Stimulated activated CD8-positive, alpha-beta memory T cell treated with anti-CD3 and anti-CD28 coated beads, Interleukin-7, amount 100 ng/mL, for 24 hours (primary cell): ENCODE results near the gene EIF3B.
"Not testable (repeated sequence)": the region's sequence is repeated elsewhere in the genome, so short reads cannot be mapped to it uniquely, and the experiment has no call there.

Source experiments
- DNase-seq: peaks from one replicate; pipeline ENCODE4 v3.0.0-alpha.2; 2020; ENCODE audit warnings: low read depth

The EIF3B gene

DNA sequence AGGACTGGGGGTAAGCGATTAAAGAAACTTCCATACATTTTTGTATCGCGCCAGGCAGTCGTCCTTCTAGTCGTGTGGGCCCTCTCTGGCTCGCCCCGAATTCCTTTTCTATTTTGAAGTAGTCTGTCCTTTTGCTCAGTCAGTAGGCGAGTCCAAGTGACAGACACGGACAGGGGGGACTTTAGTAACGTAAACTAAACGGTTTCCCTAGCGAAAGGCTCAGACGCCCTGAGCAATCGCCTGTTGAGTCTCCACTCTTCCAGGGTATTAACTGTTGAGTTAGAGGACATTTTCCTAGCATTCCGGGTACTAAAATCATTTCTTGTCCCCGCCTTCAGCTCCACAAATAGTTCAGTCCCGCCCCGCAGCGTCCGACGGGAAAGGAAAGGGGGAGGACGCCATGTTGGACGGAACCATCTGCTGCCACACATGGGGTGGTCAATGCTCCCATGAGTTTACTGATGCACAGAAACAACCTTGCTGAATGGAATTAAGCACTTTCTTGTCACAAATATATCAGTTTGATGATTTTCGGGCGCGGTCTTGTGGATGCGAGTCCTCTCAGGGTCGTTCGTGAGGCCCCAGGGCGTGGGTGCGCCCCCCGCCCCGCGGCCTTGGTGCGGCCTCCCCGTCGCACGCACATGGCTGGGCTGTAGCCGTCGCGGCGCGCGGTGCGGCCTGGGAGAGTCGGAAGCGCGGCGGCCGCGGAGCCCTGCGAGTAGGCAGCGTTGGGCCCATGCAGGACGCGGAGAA lies at the start of gene EIF3B:
Gene EIF3B (plus strand): TSS at position 642 of the 753 bp plus-strand sequence. CDS start 95 bp downstream, at position 737.
- peak; percentile 63 for DNase-seq

DNA sequence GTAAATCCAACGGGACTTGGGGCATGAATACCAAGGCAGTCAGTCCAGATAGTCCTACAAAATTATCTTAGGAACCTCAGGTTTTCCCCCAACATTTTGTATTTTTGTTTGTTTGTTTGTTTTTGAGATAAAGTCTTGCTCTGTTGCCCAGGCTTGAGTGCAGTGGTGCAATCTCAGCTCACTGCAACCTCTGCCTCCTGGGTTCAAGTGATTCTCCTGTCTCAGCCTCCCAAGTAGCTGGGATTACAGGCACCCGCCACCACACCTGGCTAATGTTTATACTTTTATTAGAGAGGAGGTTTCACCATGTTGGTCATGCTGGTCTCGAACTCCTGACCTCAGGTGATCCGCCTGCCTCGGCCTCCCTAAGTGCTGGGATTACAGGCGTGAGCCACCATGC lies 49.4 kb upstream of the EIF3B start:
- not testable (repeated sequence) for DNase-seq

DNA sequence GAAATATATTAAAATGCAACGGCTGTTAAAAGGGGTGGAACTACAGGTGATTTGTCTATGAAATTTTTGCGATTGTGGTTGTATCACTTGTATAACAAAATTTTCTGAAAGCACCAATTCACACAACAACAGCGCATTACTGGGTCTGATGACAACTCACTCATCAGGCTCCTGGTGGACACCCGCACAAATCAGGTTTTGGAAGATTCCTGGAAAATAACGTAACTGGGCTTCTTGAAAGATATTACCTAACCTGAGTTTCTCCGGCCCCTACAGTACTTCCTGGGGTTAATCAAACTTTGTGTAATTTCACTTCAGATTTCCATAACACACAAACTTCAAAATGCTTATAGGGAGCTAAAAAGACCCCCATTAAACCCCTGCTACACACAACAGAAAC lies 47.9 kb upstream of the EIF3B start:
- DNase-seq = no peak

DNA sequence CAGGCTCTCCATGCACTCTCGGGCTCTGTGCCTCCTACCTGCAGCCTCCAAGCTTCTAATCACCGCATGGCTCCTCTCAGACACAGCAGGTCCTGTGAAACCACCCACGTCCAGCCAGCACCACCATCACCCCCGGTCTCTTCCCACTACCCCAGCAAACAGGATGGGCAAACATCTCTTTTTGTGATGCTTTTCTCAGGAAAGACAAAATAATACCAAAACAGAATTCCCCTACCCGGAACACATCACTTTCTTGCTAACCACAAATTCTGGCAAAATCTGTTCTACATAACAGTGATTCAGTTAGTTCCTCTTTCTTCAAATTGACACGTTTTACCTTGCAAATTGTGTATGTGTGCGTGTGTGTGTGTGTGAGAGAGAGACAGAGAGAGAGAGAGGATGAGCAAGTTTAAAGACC lies 46.9 kb upstream of the EIF3B start:
- no peak for DNase-seq

DNA sequence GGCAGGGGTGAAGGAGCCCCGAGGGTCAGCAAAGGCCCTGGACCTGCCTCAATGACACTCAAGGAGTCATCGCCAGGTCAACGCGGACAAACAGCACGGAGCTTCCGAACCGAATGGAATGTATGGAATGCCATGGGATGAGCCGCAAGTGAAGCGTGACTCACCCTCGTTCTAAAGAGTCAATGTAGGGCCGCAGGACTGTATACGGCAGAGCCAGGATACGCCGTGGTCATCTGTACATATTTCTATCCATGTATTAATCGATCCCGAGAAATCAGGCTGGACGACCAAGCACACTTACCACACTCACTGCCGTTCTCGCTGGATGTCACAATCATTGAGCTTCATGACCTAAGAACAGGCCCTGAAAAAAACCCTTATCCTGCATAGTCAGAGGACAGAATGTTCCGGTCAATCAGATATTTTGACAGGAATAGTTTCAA lies 44.7 kb upstream of the EIF3B start:
- DNase-seq = no peak

DNA sequence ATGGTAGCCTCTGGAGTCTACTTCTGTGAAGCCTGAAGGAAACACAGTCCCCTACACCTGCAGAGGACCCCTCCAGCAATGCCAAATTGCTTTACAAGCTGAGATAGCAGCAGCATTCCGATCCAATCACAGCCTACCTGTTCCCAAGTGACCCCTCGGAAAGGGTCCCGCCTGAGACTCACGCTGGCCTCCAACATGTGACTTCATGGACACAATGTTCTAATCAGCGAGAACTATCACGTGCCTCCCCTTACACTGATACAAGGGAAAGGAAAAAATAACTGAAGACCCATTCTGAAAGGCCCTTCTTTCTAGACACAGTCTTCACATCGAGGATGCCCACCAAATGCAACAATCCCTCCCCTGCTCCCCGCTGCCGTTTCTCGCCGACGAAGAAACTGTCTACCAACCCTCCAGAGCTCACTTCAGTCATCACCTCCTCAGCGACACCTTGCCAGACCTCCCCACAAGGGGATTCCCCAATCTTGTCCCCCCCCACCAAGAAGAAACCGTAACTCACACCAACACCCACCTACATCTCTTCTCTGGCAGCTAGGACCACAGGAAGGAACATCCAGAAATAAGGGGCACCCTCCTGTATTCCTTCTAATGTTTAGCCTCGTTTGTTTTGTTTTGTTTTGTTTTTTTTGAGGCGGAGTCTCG lies 42.2 kb upstream of the EIF3B start:
- DNase-seq = no peak

DNA sequence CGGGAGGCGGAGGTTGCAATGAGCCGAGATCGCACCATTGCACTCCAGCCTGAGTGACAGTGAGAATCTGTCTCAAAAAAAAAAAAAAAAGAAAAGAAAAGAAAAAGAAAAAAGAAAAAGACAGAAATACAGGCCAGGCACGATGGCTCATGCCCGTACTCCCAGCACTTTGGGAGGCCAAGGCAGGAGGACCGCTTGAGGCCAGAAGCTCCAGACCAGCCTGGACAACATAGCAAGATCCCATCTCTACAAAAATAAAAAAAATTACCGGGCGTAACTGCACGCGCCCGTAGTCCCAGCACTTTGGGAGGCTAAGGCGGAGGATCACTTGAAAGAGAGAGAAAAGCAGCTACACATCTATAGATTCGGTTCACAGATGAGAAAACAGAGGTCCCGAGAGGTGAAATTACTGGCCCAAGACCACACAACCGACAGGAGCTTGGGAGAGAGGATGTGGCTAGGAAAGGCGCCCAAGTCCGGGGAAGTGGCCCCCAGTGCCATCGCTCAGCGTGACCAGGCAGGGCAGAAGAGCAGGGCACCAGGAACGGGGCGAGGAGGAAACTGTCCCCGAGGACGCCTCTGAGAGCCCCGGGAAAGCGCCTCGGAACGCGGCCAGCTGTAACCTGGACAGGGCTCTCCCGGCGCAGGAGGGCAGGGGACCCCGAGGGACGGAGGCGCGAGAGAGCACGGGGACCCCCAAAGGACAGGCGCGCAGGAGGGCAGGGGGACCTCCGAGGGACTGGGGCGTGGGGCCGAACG lies 41.0 kb upstream of the EIF3B start:
- no peak for DNase-seq

DNA sequence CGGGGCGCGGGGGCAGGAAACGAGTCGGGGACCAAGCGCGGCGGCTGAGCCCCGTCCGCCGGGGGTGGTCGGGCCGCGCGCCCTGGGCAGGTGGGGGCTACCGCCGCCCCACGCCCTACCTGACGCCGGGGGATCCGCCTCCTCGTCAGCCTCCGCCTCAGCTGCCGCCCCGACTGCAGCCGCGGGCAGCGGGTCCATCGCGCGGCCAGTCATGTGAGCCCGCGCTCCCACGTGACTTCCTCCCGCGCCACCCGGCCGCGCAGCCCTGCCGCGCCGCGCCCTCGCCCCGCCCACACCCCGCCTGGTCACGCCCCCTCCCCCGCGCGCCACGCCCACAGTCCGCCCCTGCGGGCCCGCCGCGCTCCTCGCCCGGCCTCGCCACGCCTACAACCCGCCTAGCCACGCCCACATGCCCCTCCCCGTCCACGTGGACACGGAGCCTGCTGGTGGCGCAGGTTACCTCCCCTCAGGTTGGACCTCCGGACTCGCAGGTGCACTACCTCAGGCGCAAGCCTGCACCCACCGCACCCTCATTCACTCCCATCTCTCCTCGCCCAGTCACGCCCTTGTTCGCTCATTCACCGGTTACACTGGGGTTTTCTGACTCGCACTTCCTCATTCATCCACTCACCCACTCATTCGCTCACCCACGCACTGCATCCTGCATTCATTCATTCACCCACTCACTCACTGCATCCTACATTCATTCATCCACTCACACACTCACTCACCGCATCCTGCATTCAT lies 40.2 kb upstream of the EIF3B start, which contains the start of gene SNX8:
Gene SNX8 (minus strand): TSS at position 233 of the 747 bp plus-strand sequence. CDS start 20 bp downstream, at position 213.
- peak; percentile 96 for DNase-seq

DNA sequence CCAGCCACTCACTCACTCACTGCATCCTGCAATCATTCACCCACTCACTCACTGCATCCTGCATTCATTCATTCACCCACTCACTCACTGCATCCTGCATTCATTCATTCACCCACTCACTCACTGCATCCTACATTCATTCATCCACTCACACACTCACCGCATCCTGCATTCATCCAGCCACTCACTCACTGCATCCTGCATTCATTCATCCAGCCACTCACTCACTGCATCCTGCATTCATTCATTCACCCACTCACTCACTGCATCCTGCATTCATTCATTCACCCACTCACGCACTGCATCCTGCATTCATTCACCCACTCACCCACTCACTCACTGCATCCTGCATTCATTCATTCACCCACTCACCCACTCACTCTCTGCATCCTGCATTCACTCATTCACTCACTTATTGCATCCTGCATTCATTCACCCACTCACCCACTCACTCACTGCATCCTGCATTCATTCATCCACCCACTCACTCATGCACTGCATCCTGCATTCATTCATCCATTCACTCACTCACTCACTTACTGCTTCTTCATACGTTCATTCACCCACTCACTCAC lies 39.6 kb upstream of the EIF3B start:
- DNase-seq = not testable (repeated sequence)

DNA sequence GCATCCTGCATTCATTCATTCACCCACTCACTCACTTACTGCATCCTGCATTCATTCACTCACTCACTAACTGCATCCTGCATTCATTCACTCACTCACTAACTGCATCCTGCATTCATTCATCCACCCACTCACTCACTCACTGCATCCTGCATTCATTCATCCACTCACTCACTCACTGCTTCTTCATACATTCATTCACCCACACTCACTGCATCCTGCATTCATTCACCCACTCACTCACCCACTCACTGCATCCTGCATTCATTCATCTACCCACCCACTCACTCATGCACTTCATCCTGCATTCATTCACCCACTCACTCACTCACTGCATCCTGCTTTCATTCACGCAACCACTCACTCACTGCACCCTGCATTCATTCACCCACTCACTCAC lies 38.8 kb upstream of the EIF3B start:
- no peak for DNase-seq

DNA sequence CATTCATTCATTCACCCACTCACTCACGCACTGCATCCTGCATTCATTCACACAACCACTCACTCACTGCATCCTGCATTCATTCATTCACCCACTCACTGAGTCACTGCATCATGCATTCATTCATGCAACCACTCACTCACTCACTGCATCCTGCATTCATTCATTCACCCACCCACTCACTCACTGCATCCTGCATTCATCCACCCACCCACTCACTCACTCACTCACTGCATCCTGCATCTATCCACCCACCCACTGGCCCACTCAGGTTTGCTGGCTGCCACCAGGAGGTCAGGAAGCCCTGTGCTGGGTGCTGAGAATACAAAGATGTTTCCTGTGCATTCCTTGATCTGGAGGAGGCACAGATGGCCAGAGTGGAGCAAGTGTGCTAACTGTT lies 38.0 kb upstream of the EIF3B start:
- DNase-seq = no peak

DNA sequence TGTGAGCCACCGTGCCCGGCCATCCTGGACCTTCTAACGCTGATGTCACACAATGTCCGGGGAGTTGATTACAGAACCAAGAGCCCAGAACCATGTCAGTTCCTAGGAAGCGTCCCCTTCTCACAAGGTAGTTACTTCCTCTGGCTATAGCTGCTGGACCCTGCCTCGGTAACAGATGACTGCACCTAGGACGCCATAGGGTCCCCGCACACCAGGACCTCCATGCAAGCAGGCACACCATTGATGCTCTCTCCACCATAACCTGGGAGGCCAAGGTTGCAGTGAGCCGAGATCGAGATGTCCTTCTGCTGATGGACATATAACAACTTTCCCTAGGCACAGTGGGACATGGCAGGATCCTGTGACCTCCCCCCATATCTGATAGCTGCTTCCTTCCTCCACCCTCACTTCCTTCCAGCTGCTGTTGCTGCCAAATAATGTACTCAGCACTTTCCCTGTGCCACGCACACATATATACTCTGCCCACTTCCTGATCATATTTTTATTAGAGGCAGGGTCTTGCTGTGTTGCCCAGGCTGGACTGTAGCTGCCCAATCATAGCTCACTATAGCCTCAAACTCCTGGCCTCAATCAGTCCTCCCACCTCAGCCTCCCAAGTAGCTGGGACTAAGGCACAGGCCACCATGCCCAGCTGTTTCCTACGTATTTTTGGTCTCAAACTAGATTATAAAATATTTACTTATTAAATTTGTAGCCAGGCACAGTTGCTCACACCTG lies 36.9 kb upstream of the EIF3B start:
- DNase-seq = no peak

DNA sequence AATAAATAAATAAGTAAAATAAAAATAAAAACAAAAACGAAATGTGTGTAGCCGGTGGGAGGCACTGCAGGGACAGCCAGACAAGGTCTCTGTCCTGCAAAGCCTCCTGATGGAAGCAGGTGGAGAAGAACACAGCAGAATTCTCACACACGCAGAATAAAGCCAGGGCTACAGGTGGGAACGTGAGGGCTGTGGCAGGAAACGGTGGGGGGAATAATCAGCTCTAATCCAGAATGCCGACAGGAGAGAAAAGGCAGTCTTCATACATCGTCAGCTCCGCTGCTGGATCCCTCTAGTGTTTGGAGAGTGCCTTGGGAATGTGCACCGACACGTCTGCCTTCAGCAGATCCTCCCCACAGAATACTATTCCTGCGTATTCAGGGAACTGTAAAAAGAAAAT lies 33.6 kb upstream of the EIF3B start:
- DNase-seq = no peak

DNA sequence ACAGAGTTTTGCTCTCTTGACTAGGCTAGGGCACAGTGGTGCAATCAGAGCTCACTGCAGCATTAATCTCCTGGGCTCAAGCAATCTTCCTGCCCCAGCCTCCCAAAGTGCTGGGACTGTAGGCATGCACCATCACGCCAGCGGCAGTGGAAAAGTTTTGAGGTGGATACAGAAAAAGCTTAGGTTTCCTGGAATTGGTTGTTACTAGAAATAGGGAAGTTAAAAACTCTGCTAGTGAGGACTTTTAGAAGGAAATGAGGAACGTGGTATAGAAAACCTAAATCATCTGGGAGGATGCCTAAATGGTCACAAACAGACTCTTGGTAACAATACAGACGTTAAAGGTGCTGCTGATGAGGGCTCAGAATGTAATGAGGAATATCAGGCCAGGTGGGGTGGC lies 29.5 kb upstream of the EIF3B start:
- DNase-seq = no peak

DNA sequence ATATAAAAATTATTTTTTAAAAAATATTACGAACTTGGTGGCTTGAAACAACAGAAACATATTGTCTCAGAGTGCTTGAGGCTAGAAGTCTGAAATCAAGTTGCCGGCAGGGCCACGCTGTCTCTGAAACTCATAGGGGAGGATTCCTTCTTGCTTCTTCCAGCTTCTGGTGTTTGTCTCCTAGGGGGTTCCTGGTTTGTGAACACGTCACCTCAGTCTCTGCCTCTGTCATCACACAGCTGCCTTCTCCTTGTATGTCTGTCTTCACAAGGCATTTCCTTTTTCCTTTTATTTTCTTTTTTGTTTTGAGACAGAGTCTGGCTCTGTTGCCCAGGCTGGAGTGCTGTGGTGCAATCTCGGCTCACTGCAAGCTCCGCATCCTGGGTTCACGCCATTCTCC lies 27.7 kb upstream of the EIF3B start:
- DNase-seq = no peak

DNA sequence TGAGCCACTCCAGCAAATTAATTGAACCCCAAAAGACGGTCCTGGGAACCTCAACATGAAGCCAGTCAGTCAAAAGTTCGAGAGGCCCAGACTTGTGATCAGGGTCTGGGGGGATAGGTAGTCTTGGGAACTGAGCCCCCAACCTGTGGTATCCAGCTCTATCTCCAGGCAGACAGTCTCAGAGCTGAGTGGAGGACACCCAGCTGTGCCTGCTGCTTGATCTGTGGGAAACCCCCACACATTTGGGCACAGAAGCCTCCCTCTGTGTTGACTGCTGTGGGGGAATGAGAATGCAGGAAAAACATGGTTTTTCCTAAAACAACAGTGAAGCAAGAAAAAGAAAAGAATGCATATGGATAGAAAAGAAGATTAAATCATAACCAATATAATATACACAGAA lies 24.1 kb upstream of the EIF3B start:
- no peak for DNase-seq

DNA sequence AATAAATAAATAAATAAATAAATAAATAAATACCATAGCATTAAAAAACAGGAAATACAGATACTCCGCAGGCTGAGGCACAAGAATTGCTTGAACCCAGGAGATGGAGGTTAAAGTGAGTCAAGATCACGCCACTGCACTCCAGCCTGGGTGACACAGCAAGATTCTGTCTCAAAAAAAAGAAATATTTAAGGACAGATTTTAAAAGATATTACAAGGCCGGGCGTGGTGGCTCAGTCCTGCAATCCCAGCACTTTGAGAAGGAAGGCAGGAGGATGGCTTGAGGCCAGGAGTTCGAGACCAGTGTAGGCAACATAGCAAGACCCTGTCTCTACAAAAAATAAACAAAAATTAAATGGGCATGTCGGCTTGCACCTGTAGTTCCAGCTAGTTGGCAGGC lies 22.9 kb upstream of the EIF3B start:
- DNase-seq = no peak

DNA sequence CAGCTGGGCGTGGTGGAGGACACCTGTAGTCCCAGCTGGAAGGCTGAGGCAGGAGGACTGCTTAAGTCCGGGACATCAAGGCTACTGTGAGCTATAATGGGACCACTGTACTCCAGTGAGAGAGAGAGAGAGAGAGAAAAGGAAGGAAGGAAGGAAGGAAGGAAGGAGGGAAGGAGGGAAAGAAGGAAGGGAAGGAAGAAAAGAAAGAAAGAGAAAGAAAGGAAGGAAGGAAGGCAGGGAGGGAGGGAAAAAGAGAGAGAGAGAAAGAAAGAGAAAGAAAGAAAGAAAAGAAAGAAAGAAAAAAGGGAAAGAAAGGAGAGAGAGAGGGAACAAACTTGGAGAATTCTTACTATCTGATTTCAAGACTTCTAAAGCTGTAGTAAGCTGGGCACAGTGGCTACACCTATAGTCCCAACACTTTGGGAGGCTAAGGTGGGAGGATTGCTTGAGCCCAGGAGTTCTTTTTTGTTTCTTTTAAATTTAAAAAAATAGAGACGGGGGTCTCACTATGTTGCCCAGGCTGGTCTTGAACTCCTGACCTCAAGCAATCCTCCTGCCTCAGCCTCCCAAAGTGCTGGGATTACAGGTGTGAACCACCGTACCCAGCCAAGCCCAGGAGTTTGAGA lies 21.9 kb upstream of the EIF3B start:
- DNase-seq = not testable (repeated sequence)

DNA sequence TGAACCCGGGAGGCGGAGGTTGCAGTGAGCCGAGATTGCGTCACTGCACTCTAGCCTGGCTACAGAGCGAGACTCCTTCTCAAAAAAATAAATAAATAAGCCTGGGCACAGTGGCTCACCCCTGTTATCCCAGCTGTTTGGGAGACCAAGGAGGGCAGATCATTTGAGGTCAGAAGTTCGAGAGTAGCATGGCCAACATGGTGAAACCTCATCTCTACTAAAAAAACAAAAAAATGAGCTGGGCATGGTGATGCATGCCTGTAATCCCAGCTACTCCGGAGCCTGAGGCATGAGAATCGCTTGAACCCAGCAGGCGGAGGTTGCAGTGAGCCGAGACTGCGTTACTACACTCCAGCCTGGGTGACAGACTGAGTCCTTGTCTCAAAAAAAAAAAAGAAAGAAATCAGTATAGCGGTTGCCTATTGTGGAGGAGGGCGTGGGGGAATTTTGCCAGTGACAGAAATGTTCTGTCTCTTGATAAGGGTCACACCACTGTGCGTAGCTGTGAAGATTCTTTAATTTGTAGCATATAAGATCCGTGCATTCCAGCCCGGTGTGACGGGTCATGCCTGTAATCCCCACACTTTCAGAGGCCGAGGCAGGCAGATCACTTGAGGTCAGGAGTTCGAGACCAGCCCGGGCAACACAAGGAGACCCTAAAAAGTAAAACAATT lies 17.9 kb upstream of the EIF3B start:
- no peak for DNase-seq
